ENCODE data around the gene NLRC5. TPM values are rescaled to one million over a fixed set of nuclear protein-coding genes. Genes with fewer than 3 reads are reported as not detected.
"Not testable (repeated sequence)": the region's sequence is repeated elsewhere in the genome, so short reads cannot be mapped to it uniquely, and the experiment has no call there.

Gene NLRC5
- total RNA-seq, 2 experiments from 2014 or later, result 142 to 151 TPM

DNA sequence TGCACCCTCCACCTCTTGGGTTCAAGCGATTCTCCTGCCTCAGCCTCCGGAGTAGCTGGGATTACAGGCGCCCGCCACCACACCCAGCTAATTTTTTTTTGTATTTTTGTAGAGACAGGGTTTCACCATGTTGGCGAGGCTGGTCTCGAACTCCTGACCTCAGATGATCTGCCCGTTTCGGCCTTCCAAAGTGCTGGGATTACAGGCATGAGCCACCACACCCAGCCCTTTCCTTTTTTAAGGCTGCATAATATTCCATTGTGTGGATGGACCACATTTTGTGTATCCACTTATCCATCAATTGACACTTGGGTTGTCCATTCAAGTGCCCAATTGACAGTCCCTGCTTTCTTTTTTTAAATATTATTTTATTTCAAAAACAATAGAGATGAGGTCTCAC lies 73.8 kb downstream of the NLRC5 start:
- H3K27ac Mint-ChIP-seq, DNase-seq, H3K9me3 Mint-ChIP-seq, H3K4me3 Mint-ChIP-seq, H3K27me3 Mint-ChIP-seq: not testable (repeated sequence)
- H3K36me3 Mint-ChIP-seq, result peaks cover 14% of the 10 kb centered on the region
- peaks cover 28% of the 10 kb centered on the region for H3K4me1 Mint-ChIP-seq

DNA sequence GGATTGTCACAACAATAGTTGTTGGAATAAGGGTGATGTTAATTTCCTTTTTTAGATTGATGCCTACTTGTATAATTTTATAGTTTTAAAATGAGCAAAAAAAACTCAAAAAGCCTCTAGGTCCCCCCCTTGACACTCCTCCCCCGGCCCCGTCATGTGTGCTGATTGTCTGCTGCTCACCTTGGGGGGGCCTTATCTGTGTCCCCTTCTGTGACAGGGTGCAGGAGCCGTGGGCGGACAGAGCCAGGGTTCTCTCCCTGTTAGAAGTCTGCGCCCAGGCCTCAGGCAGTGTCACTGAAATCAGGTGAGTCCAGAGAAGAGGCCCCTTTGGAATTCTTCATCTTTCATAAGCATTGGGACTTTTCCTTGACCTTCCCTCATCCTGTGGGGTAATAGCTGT lies 75.6 kb downstream of the NLRC5 start:
- Mint-ChIP-seq H3K9me3 (no peaks in the 10 kb centered on the region), H3K4me1 (peaks cover 27% of the 10 kb centered on the region), H3K36me3 (peaks cover 22% of the 10 kb centered on the region), H3K27ac (peak overlapping the region; percentile 69), H3K27me3 (no peaks in the 10 kb centered on the region), H3K4me3 (no peak overlapping the region)
- DNase-seq, result no peak

DNA sequence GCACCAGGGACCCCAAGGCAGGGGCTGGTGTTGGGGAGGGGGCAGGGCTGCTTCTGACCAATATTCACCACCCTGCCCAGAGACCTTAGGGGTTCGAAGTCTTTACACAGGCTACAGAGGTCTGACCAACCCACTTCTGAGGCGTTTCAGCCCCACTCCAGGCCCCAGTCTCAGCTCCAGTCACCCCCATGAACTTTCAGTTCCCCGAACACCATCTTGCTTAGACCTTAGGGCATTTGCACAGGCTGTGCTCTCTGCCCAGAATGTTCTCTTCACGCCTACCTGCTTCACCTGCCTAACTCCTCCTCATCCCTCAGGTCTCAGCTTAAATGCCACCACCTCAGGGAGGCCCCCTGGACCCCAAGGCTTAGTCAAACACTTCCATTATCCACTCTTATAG lies 77.3 kb downstream of the NLRC5 start:
- no peak for DNase-seq
- Mint-ChIP-seq H3K4me3 (no peak overlapping the region), H3K9me3 (no peaks in the 10 kb centered on the region), H3K4me1 (peaks cover 31% of the 10 kb centered on the region), H3K27ac (peak overlapping the region; percentile 39), H3K36me3 (peaks cover 31% of the 10 kb centered on the region), H3K27me3 (no peaks in the 10 kb centered on the region)

DNA sequence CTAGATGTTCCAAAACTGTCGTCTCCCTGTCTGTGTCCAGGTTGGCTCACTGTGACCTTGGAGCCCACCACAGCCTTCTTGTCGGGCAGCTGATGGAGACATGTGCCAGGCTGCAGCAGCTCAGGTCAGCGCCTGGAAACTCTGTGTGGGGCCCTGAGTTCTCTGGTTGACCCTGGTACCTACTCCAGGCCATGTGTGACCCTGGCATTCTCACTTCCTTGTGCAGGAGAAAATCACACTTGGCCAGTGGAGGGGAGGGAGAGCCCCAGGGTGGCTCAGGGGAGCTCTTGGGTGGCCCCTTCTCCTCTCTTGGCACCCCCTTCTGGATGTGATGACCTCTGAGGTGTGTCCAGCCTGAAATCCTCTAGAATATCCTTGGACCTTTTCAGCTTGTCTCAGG lies 78.0 kb downstream of the NLRC5 start:
- no peak overlapping the region for H3K4me3 Mint-ChIP-seq

DNA sequence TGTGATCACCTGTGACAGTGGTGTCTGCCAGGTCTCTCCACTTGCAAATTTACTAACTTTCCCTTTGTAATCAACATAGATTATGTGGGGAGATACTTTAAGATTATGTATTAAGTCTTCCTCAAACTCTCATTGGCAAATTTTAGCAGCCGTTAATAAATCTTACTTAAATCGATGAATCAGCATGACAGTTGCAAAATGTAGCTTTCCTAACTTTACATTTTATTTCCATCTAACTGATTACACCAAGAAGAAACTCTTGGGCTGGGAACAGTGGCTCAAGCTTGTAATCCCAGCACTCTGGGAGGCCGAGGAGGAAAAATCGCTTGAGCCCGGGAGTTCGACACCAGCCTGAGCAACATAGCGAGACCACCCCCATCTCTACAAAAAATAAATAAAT lies 79.7 kb downstream of the NLRC5 start:
- peaks cover 28% of the 10 kb centered on the region for H3K36me3 Mint-ChIP-seq
- H3K4me3 Mint-ChIP-seq, result no peak overlapping the region
- H3K9me3 Mint-ChIP-seq, result no peaks in the 10 kb centered on the region

More for the DNA sequence above, 78.0 kb downstream of the NLRC5 start:
- Mint-ChIP-seq H3K9me3 (no peaks in the 10 kb centered on the region), H3K36me3 (peaks cover 31% of the 10 kb centered on the region), H3K27me3 (no peaks in the 10 kb centered on the region), H3K27ac (peak overlapping the region; percentile 43), H3K4me1 (peaks cover 36% of the 10 kb centered on the region)
- DNase-seq, result no peak

DNA sequence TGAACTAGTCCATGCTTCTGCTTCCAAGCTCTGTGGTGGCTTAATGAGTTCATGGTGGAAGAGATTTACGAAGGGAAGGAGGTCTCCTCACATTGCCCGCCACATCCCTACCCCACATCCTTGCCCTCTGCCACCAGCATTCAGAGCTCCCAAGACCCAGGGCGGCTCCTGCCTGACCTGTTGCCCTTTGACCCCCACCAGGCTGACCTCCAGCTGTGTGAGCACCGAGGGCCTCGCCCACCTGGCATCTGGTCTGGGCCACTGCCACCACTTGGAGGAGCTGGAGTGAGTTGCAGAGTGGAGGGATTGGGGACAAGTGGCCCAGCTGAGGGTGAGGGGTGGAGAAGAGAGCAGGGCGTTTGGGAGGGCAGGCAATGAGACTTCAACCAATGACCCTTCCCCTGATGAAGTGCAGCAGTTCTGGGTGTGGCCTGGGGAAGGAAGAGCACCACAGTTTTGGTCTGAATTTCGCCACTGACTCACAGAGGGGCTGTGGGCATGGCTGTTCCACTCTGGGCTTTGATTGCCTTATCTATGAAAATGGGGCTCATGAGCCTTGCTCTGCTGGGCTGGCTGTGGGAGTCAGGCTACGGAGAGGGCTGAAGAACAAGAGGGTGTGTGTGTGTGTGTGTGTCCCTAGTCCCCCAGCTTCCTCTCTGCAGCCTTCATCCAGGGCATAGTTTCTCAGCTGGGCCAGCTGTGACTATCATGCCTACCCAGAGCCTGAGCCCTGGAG lies 80.4 kb downstream of the NLRC5 start:
- Mint-ChIP-seq H3K27me3 (no peaks in the 10 kb centered on the region), H3K27ac (peak overlapping the region; percentile 65), H3K9me3 (no peaks in the 10 kb centered on the region), H3K4me3 (no peak overlapping the region), H3K4me1 (peaks cover 34% of the 10 kb centered on the region), H3K36me3 (peaks cover 28% of the 10 kb centered on the region)
- DNase-seq, result no peak

More for the DNA sequence above, 79.7 kb downstream of the NLRC5 start:
- Mint-ChIP-seq H3K27ac (no peak overlapping the region), H3K27me3 (no peaks in the 10 kb centered on the region), H3K4me1 (peaks cover 34% of the 10 kb centered on the region)
- no peak for DNase-seq

DNA sequence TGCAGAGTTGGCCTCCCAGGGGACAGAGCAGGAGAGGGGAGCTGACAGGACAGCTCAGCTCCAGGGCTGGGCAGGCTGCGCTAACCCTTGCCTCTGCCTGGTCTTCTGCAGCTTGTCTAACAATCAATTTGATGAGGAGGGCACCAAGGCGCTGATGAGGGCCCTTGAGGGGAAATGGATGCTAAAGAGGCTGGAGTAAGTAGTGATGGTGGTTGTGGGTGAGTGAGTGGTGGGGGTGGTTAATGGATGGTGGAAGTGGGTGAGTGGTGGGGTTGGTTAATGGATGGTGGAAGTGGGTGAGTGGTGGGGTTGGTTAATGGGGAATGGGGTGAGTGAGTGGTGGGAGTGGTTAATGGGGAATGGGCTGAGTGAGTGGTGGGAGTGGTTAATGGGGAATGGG lies 81.1 kb downstream of the NLRC5 start:
- H3K27ac Mint-ChIP-seq, result peak overlapping the region; percentile 65
- no peak for DNase-seq
- peaks cover 31% of the 10 kb centered on the region for H3K4me1 Mint-ChIP-seq
- no peaks in the 10 kb centered on the region for H3K27me3 Mint-ChIP-seq
- peaks cover 27% of the 10 kb centered on the region for H3K36me3 Mint-ChIP-seq
- H3K4me3 Mint-ChIP-seq, result no peak overlapping the region
- H3K9me3 Mint-ChIP-seq, result no peaks in the 10 kb centered on the region

DNA sequence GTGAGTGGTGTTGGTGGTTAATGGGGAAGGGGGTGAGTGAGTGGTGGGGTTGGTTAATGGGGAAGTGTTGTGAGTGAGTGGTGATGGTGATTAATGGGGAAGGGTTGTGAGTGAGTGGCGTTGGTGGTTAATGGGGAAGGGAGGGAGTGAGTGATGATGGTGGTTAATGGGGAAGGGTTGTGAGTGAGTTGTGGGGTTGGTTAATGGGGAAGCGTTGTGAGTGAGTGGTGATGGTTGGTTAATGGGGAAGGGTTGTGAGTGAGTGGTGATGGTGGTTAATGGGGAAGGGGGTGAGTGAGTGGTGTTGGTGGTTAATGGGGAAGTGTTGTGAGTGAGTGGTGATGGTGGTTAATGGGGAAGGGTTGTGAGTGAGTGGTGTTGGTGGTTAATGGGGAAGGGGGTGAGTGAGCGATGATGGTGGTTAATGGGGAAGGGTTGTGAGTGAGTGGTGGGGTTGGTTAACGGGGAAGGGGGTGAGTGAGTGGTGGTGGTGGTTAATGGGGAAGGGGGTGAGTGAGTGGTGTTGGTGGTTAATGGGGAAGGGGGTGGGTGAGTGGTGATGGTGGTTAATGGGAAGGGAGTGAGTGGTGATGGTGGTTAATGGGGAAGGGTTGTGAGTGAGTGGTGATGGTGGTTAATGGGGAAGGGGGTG lies 81.8 kb downstream of the NLRC5 start:
- not testable (repeated sequence) for DNase-seq, H3K4me3 Mint-ChIP-seq, H3K27me3 Mint-ChIP-seq, H3K9me3 Mint-ChIP-seq
- peaks cover 27% of the 10 kb centered on the region for H3K36me3 Mint-ChIP-seq
- peak overlapping the region; percentile 65 for H3K27ac Mint-ChIP-seq
- peaks cover 29% of the 10 kb centered on the region for H3K4me1 Mint-ChIP-seq

DNA sequence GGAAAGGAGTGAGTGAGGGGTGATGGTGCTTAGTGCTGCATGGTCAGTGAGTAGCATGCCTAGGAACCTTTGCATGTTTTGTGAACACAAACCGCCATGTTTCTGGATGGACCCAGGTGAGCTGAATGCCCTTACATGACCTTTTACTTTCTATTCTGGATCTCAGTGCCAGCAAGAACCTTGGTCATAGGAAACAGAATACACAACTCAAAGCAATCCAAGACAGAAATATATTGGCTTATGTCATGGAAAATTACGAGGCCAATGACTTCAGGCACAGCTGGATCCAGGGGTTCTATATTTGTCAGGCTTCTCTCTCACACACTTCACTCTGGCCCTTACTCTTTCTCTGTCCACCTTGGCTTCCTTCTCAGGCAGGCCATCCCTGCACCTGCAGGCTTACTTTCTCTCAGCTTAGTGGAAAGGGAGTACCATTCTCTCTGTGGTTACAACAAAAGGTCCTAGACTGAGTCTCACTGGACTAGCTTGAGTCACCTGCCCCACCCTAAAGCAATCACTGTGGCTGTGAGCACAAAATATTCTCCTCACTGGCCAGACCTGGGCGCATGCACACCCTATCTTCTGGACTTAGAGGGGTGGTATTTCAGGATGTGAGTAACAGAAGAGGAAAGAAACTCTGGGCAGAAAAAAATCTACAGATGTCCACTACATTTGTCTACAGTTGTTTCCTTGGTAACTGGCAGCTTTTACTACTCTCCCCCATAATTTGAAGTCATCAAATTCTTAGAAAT lies 82.7 kb downstream of the NLRC5 start:
- Mint-ChIP-seq H3K9me3 (no peaks in the 10 kb centered on the region), H3K27me3 (no peaks in the 10 kb centered on the region), H3K36me3 (peaks cover 27% of the 10 kb centered on the region), H3K4me3 (no peak overlapping the region), H3K4me1 (peaks cover 28% of the 10 kb centered on the region), H3K27ac (peak overlapping the region; percentile 65)
- DNase-seq, result no peak

DNA sequence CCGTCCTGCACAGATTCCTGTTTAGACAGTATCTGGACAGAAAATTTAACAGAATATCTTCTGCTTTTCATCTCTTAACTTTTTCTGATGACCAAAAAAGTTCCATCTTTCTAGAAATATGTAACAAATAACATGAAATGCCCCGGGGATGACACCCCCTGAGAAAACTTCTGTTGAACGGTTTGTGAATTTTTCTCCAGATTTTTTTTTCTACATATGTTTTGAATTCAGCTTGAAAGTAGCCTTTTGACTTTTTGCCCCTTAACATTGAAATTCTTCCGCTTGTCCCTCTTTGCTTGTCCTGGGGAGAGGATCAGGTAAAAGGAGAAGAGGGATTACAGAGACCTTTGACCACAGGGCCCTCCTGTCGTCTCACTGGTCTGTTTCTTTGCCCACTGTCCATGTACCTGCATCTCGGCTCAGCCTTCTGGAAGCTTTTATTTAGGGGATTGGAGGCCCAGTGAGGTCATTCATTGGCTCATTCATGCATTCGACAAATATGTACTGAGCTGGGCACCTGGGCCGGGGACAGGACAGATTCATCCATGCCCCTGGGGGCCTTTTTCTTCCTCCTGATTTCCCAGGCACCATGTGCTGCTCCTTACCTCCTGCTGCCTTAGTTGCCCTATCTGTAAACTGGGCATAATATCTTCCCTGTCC lies 83.4 kb downstream of the NLRC5 start:
- Mint-ChIP-seq H3K36me3 (peaks cover 27% of the 10 kb centered on the region), H3K4me3 (no peak overlapping the region), H3K9me3 (no peaks in the 10 kb centered on the region), H3K4me1 (peaks cover 28% of the 10 kb centered on the region), H3K27ac (peak overlapping the region; percentile 65), H3K27me3 (no peaks in the 10 kb centered on the region)
- no peak for DNase-seq

DNA sequence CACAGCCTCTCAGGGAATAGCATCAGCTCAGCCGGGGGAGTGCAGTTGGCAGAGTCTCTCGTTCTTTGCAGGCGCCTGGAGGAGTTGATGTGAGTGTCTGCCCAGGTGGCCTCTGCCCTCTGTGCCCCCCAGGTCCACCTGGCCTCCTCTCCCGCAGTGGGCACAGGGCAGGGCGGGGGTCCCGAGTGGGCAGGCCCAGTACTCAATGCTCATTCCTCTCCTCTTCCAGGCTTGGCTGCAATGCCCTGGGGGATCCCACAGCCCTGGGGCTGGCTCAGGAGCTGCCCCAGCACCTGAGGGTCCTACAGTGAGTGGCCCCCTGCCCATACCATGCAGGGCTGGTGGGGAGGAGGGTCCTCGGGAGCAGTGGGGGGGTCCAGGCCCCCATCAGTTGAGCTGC lies 88.4 kb downstream of the NLRC5 start:
- Mint-ChIP-seq H3K27ac (no peak overlapping the region), H3K9me3 (no peaks in the 10 kb centered on the region), H3K36me3 (peaks cover 7% of the 10 kb centered on the region)

DNA sequence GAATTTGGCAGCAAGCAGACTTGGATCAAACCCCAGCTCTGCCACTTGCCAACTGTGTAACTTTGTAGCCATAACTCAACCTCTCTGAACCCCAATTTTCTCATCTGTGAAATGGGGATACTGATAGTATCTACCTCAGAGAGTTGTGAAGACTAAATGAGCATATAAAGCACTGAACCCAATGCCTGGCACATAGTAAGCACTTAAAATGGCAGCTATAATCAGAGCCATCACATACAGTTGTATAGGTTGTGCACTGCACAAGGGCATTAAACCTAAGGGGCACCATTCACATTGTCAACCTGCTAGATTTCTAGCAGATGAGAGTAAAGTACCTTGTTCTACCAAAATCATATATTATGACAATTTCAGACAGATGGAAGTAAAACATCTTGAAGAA lies 92.4 kb downstream of the NLRC5 start:
- H3K4me3 Mint-ChIP-seq, result no peak overlapping the region
- no peak overlapping the region for H3K27ac Mint-ChIP-seq
- no peaks in the 10 kb centered on the region for H3K27me3 Mint-ChIP-seq
- peaks cover 21% of the 10 kb centered on the region for H3K4me1 Mint-ChIP-seq
- no peaks in the 10 kb centered on the region for H3K9me3 Mint-ChIP-seq
- no peak for DNase-seq
- H3K36me3 Mint-ChIP-seq, result peaks cover 3% of the 10 kb centered on the region

More for the DNA sequence above, 88.4 kb downstream of the NLRC5 start:
- Mint-ChIP-seq H3K4me1 (peaks cover 6% of the 10 kb centered on the region), H3K27me3 (no peaks in the 10 kb centered on the region), H3K4me3 (no peak overlapping the region)
- no peak for DNase-seq

DNA sequence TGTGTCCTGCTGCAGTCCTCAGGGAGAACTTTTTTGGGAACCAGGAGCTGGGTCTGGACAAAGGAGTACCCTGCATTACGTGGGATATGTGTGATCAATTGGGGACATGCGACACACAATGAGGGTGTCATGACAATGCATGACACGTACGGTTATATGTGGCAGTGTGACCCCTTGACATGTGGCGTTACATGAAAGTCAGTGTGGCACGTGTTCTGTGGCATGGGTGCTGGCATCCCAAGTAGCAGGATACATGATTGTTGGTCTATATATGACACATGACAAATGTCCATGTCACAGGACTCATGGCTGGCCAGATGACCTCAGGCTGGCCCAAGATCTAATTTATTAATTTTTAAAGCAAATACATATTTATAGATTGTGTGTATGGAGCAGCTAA lies 93.3 kb downstream of the NLRC5 start:
- peaks cover 21% of the 10 kb centered on the region for H3K4me1 Mint-ChIP-seq
- no peaks in the 10 kb centered on the region for H3K9me3 Mint-ChIP-seq
- H3K4me3 Mint-ChIP-seq, result no peak overlapping the region
- H3K27me3 Mint-ChIP-seq, result no peaks in the 10 kb centered on the region
- no peak for DNase-seq
- peaks cover 3% of the 10 kb centered on the region for H3K36me3 Mint-ChIP-seq
- H3K27ac Mint-ChIP-seq, result no peak overlapping the region

DNA sequence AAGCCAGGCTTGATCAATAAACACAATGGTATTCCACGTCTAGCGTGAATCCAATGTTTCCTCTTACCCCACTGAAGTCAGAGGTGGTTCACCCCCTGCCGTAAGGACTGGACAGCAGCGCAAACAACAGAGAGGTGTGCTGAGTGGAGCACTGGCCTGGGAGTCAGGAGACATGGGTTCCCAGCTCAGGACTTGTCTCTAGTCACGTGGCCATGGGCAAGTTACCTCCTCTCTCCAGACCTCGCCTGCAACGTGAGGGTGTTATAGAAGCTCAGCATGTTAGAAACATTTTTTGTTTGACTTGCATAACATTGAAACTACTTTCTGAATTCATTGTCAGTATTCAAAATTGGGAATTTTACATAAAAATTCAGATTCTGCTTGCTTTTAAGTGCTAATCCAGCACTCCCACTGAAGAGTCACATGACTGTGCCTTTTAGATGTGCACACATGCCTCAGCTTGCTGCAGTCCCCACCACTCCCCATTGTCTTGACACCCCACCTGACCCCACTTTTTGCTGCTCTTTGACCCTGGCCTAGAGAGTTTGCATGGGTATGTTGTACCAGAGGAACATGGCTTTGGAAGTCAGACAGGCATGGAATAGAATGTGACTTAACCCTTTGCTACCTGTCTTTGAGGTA lies 94.2 kb downstream of the NLRC5 start:
- Mint-ChIP-seq H3K36me3 (peaks cover 3% of the 10 kb centered on the region), H3K9me3 (no peaks in the 10 kb centered on the region), H3K4me3 (no peak overlapping the region), H3K4me1 (peaks cover 21% of the 10 kb centered on the region), H3K27ac (peak overlapping the region; percentile 76), H3K27me3 (no peaks in the 10 kb centered on the region)
- DNase-seq, result no peak

All from activated naive CD8-positive, alpha-beta T cell treated with anti-CD3 and anti-CD28 coated beads for 36 hours (primary cell).